Fibroblast of lung (primary cell): Measurements from ENCODE around the gene TF. TPM values are rescaled to one million over a fixed set of nuclear protein-coding genes. Genes with fewer than 3 reads are reported as not detected.

Experiments
- DNase-seq, 2 donors: peaks; one replicate each; pipeline versions ENCODE4 v3.0.0 to v3.0.0-alpha.2; 2010; ENCODE audit warnings: low read depth in 2 of 2
- H2AFZ ChIP-seq: 2 replicates; pipeline ENCODE4 v1.5.1; 2012; ENCODE audit warnings: low read length, control low read depth, inconsistent platforms
- H3K27ac ChIP-seq: 2 replicates; pipeline ENCODE4 v1.5.1; 2011; ENCODE audit warnings: low read length, control low read depth; ENCODE audit not compliant: insufficient read depth
- H3K27me3 ChIP-seq: 2 replicates; pipeline ENCODE4 v1.5.1; 2011; ENCODE audit warnings: mild to moderate bottlenecking, low read length; ENCODE audit not compliant: control insufficient read depth, insufficient read depth
- H3K36me3 ChIP-seq: 2 replicates; pipeline ENCODE4 v1.5.1; 2011; ENCODE audit warnings: low read length; ENCODE audit not compliant: control insufficient read depth, insufficient read depth
- H3K4me1 ChIP-seq: 2 replicates; pipeline ENCODE4 v1.5.1; 2011; ENCODE audit warnings: low read length; ENCODE audit not compliant: control insufficient read depth, insufficient read depth; ENCODE audit errors: extremely low read depth
- H3K4me2 ChIP-seq: 2 replicates; pipeline ENCODE4 v1.5.1; 2011; ENCODE audit warnings: low read length, control low read depth; ENCODE audit not compliant: insufficient read depth; ENCODE audit errors: extremely low read depth
- H3K4me3 ChIP-seq, 4 experiments: fragments of 200-600 bp in 1 of 4; sonication (generic) in 1 of 4; replicated peaks in 1 of 4; 2 replicates each; pipeline ENCODE4 v1.5.1; 2011 to 2016; ENCODE audit warnings: low read length in 4 of 4, low read depth in 3 of 4, mild to moderate bottlenecking in 3 of 4, control low read depth in 2 of 4, inconsistent platforms in 1 of 4, mixed read lengths in 1 of 4; ENCODE audit not compliant: insufficient read depth in 1 of 4; ENCODE audit errors: control extremely low read depth in 1 of 4
- H3K79me2 ChIP-seq: 2 replicates; pipeline ENCODE4 v1.5.1; 2012; ENCODE audit warnings: mild to moderate bottlenecking, low read length, inconsistent platforms; ENCODE audit not compliant: control insufficient read depth, insufficient read depth
- H3K9ac ChIP-seq: 2 replicates; pipeline ENCODE4 v1.5.1; 2011; ENCODE audit warnings: mild to moderate bottlenecking, low read length, control low read depth; ENCODE audit not compliant: insufficient read depth
- H3K9me3 ChIP-seq: 2 replicates; pipeline ENCODE4 v1.5.1; 2012; ENCODE audit warnings: low read depth, low read length; ENCODE audit not compliant: control insufficient read depth, insufficient read depth
- H4K20me1 ChIP-seq: 2 replicates; pipeline ENCODE4 v1.5.1; 2011; ENCODE audit warnings: low read length; ENCODE audit not compliant: control insufficient read depth, insufficient read depth; ENCODE audit errors: extremely low read depth
- EZH2 ChIP-seq: IDR thresholded peaks from 2 replicates; pipeline ENCODE4 v1.5.1; 2012; ENCODE audit warnings: low read length, control low read depth, mild to moderate bottlenecking; ENCODE audit errors: missing control alignments
- polyA plus RNA-seq, 2 donors: library from polyadenylated mRNA; depleted of rRNA in 1 of 2; stranded (reverse) in 1 of 2; unstranded in 1 of 2; fragments of >200 nt; gene quantifications; 2 replicates each; pipeline ENCODE4 v1.2.1, GENCODE V29; 2011 to 2012; ENCODE audit warnings: missing spikeins in 1 of 2
- total RNA-seq: library from RNA; depleted of rRNA; stranded (reverse); fragments of >200 nt; gene quantifications from 2 replicates; pipeline ENCODE4 v1.2.1, GENCODE V29; 2014
- TF ChIP-seq, protein P1 (sequence below), 2 donors: IDR thresholded peaks in 1 of 2; conservative IDR thresholded peaks in 1 of 2; 1 replicate in 1 of 2; 2 replicates in 1 of 2; pipeline ENCODE4 v1.5.1; 2011 to 2012; ENCODE audit warnings: low read length in 2 of 2, control low read depth in 1 of 2, inconsistent platforms in 1 of 2, low read depth in 1 of 2, mild to moderate bottlenecking in 1 of 2

Gene TF
- total and polyA plus RNA-seq, 2 donors (not counting 1 experiment from before 2014, with no cell fraction given), result 0.05 to 0.33 TPM

DNA sequence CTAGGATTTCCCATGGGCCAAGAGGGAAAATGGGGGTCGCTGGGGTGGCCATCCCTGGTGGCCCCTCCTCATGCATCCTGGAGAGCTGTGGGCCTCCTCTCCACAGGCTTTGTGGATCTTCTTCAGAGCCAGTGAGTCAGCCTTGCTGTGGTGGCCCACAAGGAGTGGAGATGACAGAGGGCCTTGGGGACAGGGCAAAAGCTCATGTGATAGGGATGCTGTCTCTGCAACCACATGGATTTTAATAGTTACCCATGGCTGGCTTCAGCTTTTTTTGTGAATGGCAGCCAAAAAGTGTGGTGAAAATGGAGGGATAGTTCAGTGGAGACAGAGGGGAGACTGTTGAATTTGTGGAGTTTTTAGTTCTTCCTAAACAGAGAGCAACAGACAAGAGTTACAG is 1.2 kb downstream of the TF start:
- no peaks in the 10 kb centered on the region for H3K9me3 ChIP-seq
- no peaks in the 10 kb centered on the region for H3K79me2 ChIP-seq
- H3K27ac ChIP-seq, result no peak overlapping the region
- H3K4me2 ChIP-seq, result no peak overlapping the region
- H3K9ac ChIP-seq, result no peak overlapping the region
- TF ChIP-seq EZH2, result no peak
- TF ChIP-seq, protein P1, sequence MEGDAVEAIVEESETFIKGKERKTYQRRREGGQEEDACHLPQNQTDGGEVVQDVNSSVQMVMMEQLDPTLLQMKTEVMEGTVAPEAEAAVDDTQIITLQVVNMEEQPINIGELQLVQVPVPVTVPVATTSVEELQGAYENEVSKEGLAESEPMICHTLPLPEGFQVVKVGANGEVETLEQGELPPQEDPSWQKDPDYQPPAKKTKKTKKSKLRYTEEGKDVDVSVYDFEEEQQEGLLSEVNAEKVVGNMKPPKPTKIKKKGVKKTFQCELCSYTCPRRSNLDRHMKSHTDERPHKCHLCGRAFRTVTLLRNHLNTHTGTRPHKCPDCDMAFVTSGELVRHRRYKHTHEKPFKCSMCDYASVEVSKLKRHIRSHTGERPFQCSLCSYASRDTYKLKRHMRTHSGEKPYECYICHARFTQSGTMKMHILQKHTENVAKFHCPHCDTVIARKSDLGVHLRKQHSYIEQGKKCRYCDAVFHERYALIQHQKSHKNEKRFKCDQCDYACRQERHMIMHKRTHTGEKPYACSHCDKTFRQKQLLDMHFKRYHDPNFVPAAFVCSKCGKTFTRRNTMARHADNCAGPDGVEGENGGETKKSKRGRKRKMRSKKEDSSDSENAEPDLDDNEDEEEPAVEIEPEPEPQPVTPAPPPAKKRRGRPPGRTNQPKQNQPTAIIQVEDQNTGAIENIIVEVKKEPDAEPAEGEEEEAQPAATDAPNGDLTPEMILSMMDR (conservative IDR thresholded peaks at IDR 0.05 in 1 of 2, IDR thresholded peaks at IDR 0.05 in 1 of 2; ENCODE audit: low read depth in 1 of 2, low read length in 2 of 2), result no peak
- no peak for DNase-seq
- H3K4me3 ChIP-seq, result no peak overlapping the region
- no peaks in the 10 kb centered on the region for H3K4me1 ChIP-seq
- H3K27me3 ChIP-seq, result peaks cover 13% of the 10 kb centered on the region
- no peaks in the 10 kb centered on the region for H4K20me1 ChIP-seq
- H3K36me3 ChIP-seq, result no peaks in the 10 kb centered on the region
- H2AFZ ChIP-seq, result no peak overlapping the region

DNA sequence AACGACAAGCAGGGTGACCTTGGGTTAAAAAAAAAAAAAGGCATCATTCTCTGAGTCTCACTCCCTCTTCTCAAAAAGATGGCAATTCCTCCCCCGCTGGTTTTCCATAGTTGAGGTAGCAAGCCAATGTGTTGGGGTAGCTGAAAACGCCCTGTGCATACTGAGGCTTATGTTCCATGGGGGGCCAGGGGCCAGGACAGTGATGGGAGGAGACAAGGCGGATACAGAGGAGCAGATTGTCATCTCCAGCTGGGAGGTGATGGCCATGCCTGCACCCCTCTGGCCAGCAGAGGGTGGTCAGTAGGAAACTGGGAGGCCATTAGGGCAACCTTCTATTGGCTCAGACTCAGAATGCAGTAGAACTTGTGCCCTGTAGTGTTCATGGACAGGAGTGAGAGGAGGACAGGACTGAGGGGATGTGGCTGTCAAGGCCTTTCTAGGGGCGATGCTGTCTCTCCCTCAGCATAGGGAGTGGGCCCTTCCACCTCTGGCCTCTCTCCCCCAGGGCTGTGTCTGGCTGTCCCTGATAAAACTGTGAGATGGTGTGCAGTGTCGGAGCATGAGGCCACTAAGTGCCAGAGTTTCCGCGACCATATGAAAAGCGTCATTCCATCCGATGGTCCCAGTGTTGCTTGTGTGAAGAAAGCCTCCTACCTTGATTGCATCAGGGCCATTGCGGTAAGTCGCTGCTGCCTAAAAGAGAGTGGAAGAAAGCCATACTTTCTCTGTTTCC is 1.9 kb downstream of the TF start:
- Histone ChIP-seq H3K4me3 (no peak overlapping the region), H3K4me2 (no peak overlapping the region), H3K79me2 (no peaks in the 10 kb centered on the region), H4K20me1 (no peaks in the 10 kb centered on the region), H3K9ac (no peak overlapping the region), H3K27me3 (peaks cover 13% of the 10 kb centered on the region), H3K4me1 (no peaks in the 10 kb centered on the region), H3K27ac (no peak overlapping the region), H3K36me3 (no peaks in the 10 kb centered on the region), H2AFZ (no peak overlapping the region), H3K9me3 (no peaks in the 10 kb centered on the region)
- no peak for TF ChIP-seq EZH2
- TF ChIP-seq, protein P1 (conservative IDR thresholded peaks at IDR 0.05 in 1 of 2, IDR thresholded peaks at IDR 0.05 in 1 of 2; ENCODE audit: low read depth in 1 of 2, low read length in 2 of 2), result no peak
- no peak for DNase-seq

DNA sequence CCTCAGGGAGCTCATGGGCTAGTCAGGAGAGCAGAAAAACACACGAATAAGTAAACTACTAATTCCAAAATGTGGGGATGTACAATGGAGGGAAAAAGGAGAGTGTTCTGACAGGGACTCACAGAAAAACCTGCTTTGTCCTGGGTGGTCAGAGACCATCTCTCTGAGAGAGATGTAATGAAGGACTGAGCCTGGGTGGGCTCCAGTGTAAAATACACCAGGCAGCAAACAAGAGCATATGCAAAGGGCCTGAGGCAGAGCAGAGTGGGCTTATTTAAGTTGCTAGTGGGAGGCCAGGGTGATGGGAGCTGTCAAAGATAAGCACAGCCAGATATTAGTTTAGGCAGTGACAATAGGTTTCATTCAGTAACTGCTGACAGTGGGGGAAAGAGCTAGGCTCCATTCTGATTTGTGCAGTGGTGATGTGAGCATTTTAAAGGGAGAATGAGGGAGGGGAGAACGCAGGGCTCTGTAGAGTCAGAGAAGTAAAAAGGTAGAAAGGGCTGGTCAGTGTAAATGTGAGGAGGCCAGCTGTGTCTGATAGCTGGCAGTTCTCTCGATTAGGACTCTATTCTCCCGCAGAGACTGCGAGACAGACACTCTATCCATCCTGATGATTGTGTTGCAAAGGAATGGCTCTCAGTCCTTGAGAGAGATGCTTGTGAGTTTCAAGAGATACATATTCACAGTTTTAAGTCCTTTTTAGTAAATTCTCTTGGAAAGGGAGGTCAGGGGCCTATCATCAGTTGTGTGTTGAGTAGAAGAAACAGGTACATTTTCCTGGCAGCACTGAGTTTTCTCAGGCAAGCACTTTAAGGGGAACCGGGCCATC is 3.5 kb downstream of the TF start:
- no peak for TF ChIP-seq EZH2
- TF ChIP-seq, protein P1 (conservative IDR thresholded peaks at IDR 0.05 in 1 of 2, IDR thresholded peaks at IDR 0.05 in 1 of 2; ENCODE audit: low read depth in 1 of 2, low read length in 2 of 2), result no peak
- Histone ChIP-seq H3K4me2 (no peak overlapping the region), H2AFZ (no peak overlapping the region), H3K36me3 (no peaks in the 10 kb centered on the region), H3K9me3 (no peaks in the 10 kb centered on the region), H3K4me3 (no peak overlapping the region), H3K9ac (no peak overlapping the region), H3K27ac (no peak overlapping the region), H4K20me1 (no peaks in the 10 kb centered on the region), H3K27me3 (peaks cover 11% of the 10 kb centered on the region), H3K4me1 (no peaks in the 10 kb centered on the region), H3K79me2 (no peaks in the 10 kb centered on the region)
- no peak for DNase-seq
